SH-SY5Y (cell line): ENCODE data around the gene ERVK3-1.

ENCODE experiments used
- GATA2 ChIP-seq: IDR thresholded peaks from 2 replicates; pipeline ENCODE4 v1.6.1; 2011; ENCODE audit warnings: mild to moderate bottlenecking, low read depth, low read length
- GATA3 ChIP-seq: IDR thresholded peaks from 2 replicates; pipeline ENCODE4 v1.6.1; 2011; ENCODE audit warnings: low read depth, mild to moderate bottlenecking, low read length, moderate library complexity

DNA sequence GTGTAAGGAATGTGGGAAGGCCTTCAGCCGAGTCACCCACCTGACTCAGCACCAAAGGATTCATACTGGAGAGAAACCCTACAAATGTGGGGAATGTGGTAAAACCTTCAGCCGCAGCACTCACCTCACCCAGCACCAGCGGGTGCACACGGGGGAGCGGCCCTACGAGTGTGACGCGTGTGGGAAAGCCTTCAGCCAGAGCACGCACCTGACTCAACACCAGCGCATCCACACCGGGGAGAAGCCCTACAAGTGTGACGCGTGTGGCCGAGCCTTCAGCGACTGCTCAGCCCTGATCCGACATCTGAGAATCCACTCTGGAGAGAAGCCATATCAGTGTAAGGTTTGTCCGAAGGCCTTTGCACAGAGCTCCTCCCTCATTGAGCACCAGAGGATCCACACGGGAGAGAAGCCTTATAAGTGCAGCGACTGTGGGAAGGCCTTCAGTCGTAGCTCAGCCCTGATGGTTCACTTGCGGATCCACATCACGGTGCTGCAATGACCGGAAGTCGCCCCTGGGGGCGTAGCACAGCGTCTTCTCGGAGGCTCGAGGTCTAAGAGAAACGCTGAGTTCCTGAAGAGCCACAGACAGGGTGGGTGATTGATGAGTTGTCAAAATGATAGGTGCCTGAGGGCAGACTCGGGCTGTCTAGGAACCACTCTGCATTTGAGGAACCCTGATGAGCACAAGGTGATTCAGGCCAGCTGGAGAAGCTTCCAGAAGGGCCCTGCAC lies 33.8 kb downstream of the ERVK3-1 start:
- TF ChIP-seq GATA2 (no peak), GATA3 (no peak)
